Dedifferentiated amniotic fluid mesenchymal stem cell (primary cell): ENCODE results near the gene BIN2.
A peak's percentile ranks its signal among the peaks of the same experiment; 100 is the strongest.
"Not testable (repeated sequence)": the region's sequence is repeated elsewhere in the genome, so short reads cannot be mapped to it uniquely, and the experiment has no call there.

Experiments
- DNase-seq: peaks from one replicate; pipeline ENCODE4 v3.0.0-alpha.2; 2016; ENCODE audit errors: extremely low spot score

The BIN2 gene

DNA sequence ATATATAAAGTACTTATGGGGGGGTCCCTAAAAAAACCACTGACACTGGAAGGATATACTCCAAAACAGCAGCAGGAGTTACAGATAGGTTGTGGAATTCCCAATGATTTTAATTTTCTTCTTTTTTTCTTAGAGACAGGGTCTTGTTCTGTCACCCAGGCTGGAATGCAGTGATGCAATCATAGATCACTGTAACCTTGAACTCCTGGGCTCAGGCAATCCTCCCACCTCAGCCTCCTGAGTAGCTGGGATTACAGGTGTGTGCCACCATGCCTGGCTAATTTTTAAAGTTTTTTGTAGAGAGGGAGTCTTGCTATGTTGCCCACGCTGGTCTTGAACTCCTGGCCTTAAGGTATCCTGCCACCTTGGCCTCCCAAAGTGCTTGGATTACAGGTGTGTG, 64.4 kb downstream of the BIN2 start:
- not testable (repeated sequence) for DNase-seq

DNA sequence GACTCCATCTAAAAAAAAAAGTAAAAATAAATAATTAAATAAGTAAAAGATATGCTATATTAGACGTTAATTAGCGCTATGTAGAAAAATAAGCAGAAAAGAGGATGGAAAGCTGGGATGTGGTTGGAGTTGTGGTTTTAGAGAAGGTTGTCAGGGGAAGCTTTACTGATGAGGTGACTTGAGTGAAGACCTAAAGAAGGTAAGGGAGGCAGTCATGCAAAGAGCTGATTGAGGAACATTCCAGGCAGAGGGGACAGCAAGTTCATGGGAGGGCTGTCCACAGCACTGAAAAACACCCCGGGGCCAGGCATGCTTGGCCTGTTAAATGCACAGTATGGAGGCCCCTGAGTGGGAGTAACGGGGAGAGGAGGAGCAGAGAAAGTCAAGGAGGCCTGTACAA, 69.4 kb downstream of the BIN2 start:
- no peak for DNase-seq

DNA sequence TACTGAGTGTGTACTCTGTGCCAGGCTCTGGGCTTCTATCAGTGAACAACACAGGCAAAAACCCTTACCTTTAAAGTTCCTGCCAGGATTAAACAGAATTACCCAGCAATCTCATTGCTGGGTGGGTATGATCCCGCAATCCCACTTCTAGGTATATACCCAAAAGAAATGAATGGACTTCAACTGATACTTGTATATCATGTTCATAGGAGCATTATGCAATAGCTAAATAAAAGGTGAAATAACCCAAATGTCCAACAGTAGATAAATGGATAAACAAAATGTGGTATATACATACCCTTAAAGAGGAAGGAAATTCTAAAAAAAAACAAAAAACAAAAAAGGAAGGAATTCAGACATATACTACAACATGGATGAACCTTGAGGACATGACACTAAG, 70.7 kb downstream of the BIN2 start:
- no peak for DNase-seq

DNA sequence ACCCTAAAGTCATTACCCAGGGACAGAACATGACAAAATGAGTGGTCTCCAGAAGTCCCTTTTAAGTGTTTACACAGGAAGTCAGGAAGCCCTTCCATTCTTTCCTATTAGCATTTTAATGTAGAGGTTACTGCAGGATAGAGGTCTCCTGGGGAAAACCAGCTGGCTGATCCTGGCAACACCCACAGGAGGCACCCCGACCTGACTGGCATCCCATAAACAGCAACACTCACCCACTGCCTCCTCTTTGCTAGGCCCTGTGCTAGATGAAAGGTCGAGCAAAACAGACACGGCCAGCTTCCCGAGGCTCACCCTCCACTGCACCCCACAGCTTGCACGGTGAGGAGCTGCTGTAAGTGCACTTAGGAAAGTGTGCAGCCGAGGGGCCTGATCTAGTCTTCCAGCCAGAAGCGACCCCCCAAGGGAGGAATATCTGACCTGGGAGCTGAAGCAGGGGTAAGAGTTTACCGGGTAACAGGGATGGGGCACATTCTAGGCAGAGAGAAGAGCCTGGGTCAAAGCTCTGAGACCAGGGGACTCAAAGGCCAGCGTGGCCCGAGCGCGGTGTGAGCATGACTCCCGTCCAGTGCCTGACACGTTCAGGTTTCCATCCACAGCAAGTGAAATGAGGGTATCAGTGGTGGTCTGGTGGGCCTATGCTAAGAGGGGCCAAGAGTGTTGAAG, 76.3 kb downstream of the BIN2 start:
- DNase-seq = no peak

DNA sequence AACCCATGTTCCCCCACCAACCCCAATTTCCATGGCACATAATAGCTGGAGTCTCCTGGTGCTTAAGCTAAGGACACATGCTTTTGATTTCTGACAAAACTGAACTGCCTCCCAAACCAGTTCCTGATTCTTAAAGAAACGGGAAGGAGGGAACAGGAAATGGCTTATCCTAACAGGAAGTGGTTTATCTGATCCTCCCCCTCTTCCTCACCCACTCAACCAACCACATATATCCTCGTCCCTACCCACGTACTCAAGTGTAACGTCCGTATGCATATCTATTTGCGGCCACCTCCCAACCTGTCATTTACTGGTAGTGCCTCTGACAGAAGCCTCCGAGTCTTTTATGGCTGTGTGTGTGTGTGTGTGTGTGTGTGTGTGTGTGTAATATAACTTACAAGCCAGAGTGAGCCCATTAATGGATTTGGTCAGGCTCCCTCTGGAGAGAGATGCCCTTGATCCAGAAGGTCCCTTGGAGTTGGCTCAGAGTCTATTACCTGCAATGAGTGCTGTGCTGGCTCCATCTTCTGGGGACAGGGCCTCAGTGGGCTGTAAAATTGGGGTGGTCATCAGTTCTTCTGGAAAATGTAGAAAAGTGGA, 77.6 kb downstream of the BIN2 start:
- DNase-seq = no peak

DNA sequence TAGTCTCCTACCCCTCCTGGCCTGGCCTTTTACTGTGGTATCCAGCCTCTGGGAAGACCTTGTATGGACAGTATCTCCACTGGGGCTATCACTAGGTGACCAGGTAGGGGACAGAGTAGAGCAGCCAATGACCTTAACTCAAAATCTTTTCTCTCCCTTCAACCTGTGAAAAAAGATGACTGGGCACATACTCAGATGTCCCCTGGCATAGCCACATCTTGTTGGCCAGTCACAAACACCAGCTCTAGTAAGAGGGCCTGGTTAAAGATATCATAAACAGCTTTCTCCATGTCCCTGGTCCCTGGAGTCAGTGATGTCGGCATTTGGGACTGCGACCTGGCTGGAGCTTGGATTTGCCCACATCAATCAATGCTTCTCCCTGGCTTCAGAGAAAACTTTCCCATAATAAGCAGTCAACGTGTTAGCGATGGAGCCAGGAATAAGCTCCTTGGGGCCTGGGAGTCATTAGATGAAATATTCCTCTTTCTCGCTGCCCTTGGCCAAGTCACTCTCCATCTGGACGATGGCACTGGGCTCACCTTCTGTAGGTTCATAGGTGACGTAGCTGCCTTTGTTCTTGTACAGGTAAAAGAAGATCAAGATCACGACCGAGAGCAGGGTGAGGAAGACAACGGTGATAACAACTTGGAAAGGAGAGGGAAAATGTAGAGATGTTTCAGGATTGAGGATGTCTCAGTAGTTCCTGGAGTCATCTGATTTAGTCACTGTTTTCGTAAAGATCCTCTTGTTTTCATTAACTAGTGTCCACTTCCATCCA, 78.3 kb downstream of the BIN2 start:
- no peak for DNase-seq

DNA sequence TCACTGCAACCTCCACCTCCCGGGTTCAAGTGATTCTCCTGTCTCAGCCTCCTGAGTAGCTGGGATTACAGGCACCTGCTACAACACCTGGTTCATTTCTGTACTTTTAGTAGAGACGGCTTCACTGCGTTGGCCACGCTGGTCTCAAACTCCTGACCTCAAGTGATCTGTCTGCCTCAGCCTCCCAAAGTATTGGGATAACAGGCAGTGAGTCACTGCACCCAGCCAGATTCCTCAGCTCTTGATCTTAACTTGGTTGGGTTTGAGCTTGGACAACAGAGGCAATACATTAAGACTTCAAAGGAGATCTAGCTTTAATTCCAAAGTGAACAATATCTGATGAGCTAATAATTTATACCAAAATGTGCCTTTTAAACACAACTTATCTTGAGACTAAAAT, 79.7 kb downstream of the BIN2 start:
- DNase-seq = no peak

DNA sequence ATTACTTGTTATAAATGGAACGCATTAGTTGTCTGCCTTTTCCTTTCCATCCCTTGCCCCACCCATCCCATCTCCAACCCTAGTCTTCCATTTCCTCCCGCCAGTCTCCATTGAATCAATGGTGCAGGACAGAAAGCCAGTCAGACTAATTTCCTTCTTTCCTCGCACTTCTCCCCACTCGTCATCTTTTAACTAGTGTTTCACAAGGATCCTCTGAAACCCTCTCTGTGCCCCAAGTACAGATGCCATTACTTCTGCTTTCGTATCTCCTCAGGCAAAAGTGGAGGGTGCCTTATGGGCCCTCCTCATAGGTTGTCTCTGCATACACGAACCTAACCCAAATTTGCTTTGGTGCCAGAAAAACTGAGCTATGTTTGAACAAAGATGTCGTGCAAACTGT, 81.1 kb downstream of the BIN2 start:
- DNase-seq = no peak

DNA sequence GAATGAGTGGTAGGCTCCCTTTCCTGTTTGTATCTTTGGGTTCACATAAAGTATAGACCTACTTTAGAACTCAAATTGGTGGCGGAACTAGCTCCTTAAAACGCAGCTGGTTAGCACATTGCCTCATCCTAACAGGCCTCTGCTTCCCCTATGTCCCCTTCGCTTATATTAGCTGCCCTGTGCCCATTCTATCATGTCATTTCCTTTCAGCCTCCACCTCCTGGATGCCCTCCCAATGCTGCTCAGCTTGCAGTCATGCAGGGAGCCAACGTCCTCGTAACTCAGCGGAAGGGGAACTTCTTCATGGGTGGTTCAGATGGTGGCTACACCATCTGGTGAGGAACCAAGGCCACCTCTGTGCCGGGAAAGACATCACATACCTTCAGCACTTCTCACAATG, 81.9 kb downstream of the BIN2 start:
- DNase-seq = no peak

DNA sequence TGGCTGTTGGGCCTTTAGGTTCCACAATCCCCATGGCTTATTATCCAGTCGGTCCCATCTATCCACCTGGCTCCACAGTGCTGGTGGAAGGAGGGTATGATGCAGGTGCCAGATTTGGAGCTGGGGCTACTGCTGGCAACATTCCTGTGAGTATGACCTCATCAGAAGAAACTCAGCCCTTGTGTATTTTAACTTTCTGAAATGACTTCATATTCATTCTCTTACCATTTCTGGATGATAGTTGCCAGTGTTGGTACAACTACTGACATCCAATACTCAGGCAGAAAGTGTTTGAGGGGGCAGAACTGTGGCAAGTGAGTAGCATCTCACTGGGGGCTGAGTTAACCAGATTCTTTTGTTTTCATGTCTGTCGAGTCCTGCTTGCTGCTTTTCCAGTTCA, 83.0 kb downstream of the BIN2 start:
- DNase-seq = no peak

DNA sequence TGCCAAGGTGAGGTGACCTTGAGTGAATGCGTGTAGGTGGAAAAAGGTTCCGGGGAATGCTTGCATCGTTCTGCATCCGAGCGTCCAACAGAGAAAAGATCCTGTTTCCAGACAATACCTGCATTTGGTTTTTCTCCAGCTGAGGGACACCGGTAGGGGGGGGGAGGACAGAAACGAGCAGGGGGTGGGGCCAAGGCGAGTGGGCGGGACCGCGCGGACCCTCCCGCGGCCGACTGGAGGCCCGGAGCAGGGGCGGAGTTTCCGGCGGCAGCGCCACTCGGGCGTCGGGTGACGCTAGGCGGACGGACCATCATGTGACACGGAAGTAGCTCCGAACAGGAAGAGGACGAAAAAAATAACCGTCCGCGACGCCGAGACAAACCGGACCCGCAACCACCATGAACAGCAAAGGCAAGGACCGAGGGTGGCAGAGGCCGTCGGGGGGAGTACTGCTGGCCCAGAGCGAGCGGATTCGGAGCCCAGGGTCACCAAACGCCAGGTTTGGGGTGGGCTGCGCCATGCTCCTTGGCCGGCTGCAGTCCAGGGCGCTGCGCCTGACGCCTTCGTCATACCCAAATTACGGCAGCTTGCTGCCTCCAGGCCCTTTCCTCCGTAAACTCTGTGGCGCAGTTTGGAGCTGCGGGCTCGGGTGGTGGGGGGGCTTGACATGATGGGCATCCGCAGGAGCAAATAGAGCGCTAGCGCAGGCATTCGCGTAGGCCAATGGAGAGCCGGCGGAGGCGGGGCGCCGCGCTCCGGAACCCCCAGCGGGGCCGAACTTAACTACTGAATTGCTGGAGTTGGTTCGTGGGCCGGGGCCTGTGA, 85.3 kb downstream of the BIN2 start, which contains the start of gene DAZAP2:
DAZAP2 (plus strand) TSS at position 317 of the 825 bp plus-strand sequence; CDS start at position 399, 82 bp downstream.
- peak; percentile 94 for DNase-seq

DNA sequence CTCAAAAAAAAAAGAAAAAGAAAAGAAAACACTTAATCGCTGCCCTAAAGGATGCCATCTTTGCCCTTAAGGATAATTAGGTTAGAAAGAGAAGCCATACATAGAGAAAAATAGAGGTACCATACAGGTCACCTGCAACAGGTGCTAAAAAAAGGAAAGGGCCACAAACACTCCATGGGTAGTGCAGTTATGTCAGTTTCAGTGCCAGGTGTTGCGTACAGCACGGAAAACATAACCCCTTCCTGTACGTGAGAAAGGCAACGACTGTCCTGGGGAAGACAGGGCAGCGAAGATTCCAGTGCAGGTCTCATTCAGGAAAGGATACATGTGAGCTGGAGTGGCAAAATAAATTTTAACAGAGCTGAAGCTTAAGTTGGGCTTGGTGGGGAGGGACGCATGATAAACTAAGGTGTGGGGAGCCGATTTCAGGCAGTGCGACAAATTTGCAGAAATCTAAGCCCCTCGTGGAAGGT, 85.9 kb downstream of the BIN2 start:
- DNase-seq = no peak

DNA sequence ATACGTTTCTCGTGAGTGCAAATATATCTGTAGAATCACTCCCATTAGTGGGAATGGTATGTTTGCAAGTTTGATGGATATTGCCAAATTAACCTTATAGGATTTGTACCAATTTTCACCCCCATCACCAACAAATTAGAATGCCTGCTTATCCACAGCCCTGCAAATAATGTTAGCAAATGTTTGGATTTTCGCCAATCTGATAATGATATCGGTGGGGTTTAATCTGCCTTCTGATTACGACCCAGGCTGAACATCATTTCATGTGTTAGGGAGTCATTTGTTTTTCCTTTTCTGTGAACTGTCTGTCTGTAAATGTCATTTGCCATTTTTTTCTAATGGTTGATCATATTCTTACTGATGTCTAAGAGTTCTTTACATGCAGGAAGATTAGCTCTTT, 89.4 kb downstream of the BIN2 start:
- no peak for DNase-seq

DNA sequence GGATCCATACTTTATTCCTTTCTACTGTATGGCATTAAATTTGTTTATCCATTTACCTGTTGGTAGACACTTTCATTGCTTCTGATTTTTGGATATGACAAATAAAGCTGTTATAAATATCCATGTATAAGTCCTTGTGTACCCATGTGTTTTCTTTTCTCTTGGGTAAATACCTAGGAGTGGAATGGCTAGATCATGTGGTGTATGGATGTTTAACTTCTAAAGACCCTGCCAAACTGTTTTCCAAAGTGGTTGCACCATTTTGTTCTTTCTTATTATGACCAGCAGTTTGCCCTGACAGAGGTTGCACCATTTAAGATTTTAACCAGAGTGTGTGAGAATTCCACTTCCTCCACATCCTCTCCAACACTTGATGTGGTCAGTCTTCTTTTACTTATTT, 91.3 kb downstream of the BIN2 start:
- DNase-seq = no peak
